AG08396 (cell line): Measurements from ENCODE around the gene CNGA2.
A peak's percentile ranks its signal among the peaks of the same experiment; 100 is the strongest.
"Not testable (repeated sequence)": the region's sequence is repeated elsewhere in the genome, so short reads cannot be mapped to it uniquely, and the experiment has no call there.

Experiments
- DNase-seq: peaks from one replicate; pipeline ENCODE4 v3.0.0; 2012; ENCODE audit warnings: low spot score, mixed read lengths

The CNGA2 gene

DNA sequence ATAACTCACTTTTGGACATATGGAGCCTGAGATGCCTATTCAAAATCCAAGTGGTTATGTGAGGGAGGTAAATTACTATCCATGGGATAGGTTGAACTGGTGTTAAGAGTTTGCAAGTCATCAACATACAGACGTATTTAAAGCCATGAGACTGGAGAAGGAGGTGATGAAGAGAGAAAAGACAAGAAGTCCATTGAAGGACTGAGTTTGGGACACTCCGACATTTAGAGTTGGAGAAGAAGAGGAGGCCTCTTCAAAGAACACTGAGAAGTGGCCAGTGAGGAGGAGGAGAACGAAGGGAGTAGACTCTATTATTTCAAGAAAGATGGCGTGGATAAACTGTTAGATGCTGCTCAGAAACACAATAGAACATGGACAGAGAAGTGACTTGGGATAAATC, at the start of gene CNGA2:
Gene CNGA2 (plus strand): TSS at position 301 of the 400 bp plus-strand sequence. CDS start 3,738 bp downstream, outside the sequence.
- no peak for DNase-seq

DNA sequence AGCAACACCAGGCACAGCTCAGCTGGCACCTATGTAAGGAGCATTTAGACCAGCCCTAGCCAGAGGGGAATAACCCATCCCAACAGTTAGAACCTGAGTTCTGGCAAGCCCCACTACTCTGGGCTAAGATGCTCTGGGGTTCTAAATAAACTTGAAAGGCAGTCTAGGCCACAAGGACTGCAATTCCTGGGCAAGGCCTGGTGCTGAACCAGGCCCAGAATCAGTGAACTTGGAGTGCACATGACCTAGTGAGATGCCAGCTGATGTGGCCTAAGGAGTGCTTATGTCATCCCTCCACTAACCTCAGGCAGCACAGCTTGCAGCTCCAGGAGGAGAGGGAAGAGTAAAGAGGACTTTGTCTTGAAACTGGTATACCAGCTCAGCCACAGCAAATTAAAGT, 46.9 kb upstream of the CNGA2 start:
- no peak for DNase-seq

DNA sequence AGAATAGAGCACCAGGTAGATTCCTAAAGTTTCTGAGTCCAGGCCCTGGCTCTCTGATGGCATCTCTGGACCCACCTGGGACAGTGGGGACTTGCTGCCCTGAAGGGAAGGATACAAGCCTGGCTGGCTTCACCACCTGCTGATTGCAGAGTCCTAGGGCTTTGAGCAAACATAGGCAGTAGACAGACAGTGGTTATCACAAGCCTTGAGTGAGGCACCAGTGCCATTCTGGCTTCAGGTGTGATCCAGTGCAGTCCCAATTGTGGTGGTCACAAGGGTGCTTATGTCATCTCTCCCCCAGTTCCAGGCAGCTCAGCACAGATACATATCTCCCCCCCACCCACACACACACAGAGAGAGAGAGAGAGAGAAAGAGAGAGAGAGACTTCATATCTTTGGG, 45.9 kb upstream of the CNGA2 start:
- no peak for DNase-seq

DNA sequence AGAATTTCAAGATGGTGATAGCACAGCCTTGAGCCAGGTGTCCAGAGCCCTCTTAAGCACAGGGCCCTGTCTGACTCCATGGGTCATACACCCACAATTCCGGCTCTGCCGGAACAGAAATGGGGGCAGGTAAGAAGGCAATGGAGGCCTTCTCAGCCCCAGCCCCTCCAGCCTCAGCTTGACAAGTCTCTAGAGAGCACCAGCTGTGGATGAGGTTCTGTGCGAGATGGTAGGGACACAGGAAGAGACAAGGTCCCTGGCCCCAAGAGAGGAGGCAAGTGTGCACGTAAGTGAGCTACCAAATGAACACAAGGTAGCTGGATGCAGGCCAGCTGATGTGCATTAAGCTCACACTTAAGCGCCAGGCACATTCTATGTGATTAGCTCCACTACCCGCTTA, 41.7 kb upstream of the CNGA2 start:
- no peak for DNase-seq

DNA sequence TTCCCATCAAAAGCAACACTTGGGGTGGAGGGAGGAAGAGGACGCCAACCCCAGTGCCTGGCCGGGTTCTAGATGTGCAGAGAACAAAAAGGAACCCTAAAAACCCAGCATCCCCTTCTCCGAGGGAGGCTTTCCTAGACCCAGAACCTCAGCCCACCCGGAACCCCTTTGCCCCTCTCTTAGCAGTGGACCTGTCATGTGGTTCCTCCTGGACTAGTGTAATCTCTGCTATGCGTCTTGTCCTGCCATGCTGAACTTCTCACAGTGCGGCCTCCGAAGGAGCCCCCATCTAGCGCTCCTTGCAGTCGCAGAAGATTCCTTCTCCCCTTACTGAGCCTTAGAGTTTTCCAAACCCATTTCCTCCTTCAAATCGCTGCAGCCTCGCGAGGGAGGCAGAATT, 40.4 kb upstream of the CNGA2 start:
- no peak for DNase-seq

DNA sequence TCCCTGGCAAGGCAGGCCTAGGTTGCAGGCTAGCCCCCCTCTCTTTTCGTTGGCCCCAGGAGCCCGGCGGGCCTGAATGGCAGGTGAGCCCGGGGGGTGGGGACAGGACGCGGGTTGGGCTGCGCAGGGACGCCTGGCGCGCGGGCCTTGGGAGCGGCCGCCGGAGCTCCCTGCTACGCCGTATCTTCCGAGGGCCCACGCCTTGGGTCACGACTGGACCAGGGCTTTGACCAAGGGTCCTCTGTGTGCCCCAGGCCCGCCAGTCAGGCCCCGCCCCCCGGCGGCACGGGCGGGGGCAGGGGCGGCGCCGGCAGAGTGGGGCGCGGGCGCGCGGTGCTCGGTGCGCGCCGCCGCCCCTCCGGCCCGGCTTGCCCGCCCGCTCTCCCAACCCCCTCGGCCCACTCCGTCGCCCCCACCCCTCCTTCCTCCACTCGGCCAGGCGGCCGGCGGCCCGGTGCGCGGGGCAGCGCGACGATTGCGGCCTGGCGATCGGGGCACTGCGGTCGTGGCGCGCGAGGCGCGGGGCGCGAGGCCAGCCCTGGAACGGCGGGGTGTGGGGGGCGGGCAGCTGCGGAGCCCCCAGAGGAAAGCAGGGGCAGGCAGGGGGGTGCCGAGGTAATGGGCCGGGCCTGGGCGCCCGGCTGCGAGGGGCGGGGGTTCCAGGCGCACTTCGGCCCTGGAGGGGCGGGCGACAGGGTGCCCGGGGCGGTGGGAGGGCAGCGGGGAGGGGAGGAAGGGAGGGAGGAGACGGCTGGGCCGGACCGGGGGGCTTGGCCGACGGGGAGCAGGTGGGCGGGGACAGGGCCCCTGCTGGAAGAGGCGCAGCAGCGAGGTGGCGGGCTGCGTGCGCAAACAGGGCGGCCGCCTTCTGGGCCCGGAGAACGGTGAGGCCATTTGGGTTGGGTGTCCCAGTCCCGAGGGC, 39.6 kb upstream of the CNGA2 start, which contains the start of gene PRRG3:
Gene PRRG3 (plus strand): TSS at position 798 of the 922 bp plus-strand sequence. CDS start 3,357 bp downstream, outside the sequence.
- DNase-seq, result no peak

DNA sequence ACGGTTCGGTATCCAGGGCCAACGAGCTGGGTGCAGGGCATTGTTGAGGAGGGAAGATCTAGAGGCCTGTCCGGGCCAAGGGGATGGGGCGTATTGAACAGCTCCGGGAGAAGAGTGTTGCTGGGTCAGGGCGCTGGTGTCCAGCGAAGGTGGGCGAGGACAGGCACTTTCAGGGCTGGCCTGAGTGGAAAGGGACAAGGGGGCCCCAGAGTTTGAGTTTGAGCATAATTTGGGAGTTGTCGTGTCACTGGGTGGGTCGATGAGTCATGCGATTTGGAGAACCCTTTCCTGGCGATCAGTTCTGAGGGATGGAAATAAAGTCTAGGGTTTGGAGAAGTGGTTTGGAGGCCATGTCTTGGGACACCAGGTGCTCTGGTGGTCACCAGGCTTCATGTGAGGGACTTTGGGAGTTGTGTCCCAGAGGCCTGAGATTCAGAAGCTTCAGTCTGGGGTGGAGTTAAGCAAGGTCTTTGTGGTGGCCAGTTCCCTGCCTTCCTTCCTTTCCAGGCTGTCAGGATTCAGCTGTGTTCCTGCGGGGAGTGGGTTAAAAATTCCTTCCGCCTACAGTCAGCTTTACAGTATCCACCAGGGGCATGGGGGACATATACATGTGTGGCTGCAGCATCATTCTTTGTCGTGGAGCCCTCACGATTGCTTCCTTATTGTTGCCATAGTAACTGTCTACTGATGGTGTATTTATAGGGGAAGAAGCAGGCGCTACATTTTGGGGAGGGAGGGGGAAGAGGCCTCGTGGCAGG, 38.8 kb upstream of the CNGA2 start:
- no peak for DNase-seq

DNA sequence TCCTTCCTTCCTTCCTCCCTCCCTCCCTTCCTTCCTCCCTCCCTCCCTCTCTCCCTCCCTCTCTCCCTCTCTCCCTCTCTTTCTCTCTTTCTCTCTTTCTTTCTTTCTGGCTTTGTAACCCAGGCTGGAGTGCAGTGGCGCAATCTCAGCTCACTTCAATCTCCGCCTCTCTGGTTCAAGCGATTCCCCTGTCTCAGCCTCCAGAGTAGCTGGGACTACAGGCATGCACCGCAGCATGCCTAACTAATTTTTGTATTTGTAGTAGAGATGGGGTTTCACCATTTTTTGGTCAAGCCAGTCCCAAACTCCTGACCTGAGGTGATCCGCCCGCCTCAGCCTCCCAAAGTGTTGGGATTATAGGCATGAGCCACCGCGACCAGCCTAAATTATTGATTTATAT, 37.5 kb upstream of the CNGA2 start:
- not testable (repeated sequence) for DNase-seq

DNA sequence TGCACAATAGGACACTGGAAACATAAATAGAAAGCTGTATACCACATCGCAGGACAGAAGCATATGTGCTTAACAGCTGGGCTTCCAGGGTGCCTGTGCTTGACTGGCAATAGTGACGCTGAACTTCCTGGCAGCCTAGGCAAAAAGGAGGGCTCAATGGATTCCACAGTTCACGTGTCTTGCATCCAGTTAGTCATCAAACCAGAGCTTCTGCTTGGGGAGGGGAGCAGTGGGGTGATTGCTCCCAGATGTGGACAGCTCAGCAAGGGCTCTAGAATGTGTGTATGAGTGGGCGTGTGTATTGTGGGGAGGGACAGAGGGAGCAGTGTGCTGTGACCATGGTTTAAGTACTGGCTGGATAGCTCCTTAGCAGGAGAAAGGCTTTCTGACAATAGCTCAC, 37.0 kb upstream of the CNGA2 start:
- DNase-seq, result peak; percentile 48

DNA sequence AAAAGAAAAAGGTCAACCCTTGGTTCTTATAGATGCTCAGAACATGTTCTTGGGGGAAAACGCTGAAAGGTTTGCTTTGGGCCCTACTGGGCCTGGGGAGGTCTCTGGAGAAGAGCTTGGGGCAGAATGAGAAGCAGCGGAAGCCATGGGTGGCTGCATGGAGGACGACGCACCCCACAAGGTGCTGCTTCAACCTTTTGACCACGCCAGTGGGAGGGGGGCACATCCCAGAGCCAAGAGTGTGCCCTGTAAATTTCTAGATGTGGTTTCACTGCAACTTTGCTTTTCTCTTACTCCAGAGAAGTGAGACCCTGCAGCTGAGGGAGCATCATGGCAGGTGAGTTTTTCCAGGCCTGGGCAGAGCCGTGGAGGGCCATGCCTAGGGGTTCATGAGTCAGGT, 36.1 kb upstream of the CNGA2 start:
- DNase-seq, result no peak

DNA sequence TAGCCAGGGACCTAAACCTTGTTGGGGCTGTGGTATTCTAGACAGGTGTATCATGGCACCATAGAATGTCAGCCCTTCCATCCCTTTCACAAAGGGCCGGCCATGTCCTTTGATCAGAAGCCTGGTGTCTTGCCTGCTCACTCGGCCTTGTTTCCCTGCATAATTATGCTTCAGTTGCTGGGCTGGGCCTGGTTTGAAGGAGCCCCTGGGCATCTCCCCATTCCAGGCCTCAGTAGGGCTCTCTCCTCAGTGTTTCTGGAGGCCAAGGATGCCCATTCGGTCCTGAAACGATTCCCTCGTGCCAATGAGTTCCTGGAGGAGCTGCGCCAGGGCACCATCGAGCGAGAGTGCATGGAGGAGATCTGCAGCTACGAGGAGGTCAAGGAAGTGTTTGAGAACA, 34.8 kb upstream of the CNGA2 start:
- no peak for DNase-seq

DNA sequence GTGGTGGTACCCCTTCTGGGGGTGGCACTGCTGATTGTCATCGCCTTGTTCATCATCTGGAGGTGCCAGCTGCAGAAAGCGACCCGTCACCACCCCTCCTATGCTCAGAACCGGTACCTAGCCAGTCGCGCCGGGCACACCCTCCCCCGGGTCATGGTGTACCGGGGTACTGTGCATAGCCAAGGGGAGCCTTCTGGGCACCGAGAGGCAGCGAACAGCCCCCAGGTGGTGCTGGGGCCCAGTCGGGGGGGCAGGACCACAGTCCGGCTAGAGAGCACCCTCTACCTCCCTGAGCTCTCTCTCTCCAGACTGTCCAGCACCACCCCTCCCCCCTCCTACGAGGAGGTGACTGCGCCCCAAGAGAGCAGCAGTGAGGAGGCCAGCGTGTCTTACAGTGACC, 34.0 kb upstream of the CNGA2 start:
- no peak for DNase-seq

DNA sequence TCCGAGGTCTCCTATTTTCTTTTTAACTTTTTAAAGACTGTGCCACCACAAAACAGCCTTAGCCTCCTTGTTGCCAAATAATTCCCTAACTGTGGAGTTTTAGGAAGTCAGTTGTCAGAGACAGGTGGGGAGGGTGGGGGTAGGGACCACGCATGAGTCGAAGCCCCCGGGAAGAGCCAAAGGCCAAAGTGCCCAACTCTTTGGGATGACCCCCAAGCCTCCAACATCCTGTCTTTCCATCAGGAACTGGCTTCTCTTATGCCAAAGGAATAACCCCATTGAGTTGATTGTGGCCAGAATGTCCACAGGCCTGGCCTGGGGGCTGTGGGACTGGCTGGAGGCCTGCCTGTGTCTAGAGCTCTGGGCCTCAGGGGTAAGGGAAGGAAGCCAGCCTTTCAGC, 33.5 kb upstream of the CNGA2 start:
- DNase-seq, result no peak

DNA sequence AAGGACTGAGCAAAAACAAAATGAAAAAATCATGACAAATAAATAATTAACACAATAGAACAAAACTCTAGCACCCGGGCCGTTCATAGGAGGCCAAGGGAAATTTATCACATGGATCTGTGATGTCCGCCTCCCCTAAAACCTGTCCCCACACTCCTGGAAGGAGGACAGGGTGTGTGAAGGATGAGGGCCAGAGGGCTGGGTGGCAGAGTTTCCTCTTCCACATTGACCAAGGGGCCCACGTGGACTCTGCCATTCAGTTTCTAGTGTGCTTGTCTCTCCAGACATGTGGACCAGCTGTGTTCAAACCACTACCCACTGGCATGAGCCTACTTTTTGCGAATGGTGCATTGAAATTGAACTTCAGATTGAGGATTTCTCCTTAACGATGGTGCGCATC, 33.0 kb upstream of the CNGA2 start:
- DNase-seq, result no peak

DNA sequence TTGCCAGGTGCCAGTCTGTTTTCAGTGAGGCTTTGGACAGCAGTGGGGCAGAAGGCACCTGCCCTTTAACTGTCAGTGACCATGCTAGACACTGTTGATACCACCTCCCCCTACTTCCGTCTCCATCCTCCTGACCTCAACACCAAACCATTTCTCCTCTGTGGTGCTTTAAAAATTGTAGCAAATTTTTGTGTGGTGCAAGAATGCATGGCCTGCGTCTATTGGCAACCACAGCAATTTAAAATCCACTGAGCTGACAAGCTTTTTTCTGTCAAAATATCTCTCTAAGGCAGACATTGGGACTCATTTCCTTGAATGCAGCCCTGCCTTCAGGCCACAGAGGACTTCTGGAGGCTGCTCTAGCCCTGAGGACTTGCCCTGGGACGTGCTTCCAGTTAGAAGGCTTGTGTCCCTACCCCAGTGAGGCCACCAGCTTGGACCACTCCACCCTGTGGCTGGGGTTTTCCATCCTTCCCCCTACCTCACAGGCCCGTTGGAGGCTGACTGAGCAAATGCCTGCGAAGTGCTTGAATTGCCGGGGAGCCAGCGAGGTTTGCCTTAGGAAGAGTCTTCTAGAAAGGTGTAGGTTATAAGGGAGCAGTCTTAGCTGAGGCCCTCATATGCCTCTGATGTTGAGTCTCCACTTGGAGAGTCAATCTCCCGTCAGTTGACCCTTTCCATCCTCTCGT, 32.4 kb upstream of the CNGA2 start:
- DNase-seq, result no peak

DNA sequence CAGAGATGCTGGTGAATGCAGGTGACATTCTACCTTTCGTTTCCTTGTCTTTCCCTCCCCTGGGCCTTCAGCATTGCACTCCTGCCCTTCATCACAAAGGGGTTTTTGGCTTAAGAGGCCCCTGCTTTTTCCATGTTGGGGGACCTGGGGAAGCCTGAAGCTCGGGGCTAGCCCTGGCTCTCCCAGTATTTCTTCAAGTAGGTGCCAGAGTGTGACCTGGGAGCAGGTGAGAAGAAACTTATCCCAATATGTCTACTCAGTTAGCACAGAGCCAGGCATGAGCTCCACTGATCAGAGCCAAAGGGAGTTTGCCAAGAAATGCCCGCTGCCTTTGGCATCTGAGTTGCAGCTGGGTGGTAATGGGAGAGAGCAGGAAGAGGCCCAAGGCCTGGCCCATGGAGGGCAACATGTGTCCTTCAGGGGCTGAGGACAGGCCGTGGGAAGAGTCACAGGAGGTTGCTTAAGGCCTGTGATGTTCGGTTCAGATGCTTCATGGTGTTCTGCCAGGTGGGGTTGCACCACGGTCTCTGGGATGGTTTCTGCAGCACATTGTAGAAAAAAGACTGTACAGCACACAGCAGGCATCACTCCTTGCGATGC, 31.7 kb upstream of the CNGA2 start:
- DNase-seq, result no peak

DNA sequence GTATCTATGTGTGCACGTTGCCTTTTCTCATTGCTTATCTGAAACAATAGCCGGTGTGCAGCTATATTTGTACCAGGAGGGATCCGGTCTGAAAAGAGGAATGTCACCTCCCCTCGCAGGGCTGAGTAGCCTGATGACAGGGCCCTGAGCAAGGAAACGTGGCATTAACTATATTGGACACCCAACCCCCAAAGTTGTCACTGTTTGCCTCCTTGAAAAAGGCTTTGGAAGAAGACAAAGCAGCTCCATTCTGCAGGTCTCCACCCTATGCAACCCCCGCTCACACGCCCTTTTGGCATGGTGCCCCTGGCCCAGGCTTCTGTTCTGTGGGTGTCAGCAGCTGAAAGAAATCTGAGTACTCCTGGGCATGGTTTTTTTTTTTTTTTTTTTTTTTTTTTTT, 31.1 kb upstream of the CNGA2 start:
- no peak for DNase-seq

DNA sequence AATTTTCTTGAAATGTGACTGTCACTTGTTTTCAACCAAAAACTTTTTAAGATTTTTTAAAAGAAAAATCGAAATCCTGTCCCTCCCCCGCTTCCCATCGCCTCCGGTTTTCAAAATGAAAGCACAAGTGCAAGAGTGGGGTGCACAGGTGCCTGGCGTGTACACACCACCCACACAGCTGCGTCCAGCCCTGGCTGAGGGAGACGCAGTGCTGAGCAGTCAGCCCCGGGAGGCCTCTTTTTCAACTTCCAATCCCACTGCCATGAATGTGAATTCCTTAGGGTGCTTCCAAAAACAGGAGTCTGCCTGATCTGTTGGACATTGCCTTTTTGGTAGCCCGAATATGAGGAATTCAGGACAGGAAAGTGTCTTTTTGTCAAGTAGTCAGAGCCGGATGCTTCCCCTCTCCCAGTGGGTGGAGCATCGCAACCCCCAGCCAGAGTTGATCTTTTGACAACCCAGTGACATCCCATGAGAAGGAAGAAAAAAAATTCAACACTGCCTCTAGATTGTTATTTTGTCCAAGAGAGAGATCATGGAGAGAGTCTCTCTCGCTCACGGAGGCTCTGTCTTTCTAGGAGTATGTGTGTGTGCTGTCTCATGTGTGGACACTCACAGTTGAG, 30.4 kb upstream of the CNGA2 start:
- no peak for DNase-seq

DNA sequence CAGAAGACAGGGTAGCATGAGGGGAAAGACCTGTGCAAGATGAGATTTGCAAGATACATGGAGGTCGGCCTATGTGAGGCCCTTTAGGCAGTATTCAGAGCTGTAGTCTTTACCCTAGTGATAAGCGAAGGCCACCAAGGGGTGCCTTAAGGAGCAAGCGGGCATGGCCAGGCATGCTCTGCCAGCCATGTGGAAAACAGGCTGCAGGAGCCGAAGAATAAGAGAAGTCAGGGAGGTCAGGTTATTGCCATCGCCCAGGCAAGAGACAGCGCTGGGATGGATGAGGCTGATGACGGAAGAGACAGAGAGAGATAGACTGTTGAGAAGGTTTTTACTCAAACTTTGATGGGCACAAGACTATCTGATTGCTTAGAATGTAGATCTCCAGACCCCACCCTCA, 25.7 kb upstream of the CNGA2 start:
- no peak for DNase-seq

DNA sequence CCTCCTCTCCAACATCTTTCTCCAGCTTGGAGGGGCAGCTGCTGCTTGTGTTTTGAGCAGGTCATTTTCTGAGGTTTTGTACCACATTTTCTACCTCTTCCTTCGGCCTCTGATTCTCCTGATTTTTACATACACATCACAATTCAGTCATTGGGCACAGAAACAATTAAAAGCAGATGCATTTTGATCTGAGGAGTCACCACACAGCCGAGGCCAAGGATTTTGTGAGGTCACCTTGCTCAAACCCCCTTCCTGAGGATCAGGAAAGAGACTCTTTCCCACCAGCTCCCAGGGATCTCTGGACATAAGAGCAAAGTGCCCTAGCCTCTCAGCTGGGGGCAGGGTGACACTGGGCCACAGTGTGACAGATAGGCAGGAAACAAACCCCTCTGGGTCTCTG, 24.1 kb upstream of the CNGA2 start:
- DNase-seq, result no peak

DNA sequence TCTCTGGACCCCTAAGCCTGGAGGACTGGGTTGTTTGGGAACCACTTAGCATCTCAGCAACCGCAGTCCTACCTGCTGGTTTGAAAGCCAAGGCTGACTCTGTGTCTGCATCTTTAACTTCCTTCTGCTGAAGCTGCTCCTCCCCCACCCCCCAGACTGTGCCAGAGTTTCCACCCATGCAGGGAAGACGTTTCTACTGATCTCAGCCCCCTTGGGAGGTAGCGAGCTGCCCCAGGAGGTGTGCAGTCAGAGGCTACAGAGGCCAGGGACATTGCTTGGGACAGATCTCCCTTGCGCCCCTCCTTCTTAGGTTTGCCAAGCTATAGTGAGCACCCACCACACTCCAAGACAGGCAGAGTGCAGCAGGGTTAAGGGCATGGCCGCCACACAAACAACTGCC, 23.4 kb upstream of the CNGA2 start:
- DNase-seq, result no peak

DNA sequence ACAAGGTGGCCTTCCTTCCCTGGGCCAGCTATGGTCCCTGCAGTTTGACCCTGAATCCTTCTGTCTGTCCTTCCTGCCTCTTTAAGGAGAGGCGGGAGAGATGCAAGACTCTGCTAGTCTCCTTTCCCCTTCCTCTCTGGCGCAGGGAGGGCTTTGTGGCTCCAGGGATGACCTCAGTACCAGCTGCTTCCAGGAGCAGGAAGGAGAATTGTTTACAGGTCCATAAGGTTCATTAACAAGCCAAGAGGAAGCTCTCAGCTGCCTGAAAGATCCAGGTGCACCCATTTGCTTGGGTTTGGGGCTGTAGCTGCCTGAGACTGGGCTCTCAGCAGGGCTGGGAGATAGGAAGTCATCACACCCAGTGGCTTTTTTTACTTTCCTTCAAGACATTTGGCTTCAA, 22.8 kb upstream of the CNGA2 start:
- no peak for DNase-seq
